SIG-M5 (cell line): ENCODE measurements around the gene PYDC2.
"Not testable (repeated sequence)": the region's sequence is repeated elsewhere in the genome, so short reads cannot be mapped to it uniquely, and the experiment has no call there.

Experiments
- DNase-seq: peaks from one replicate; lab custom pipeline; 2025; lab: John Stamatoyannopoulos, UW

PYDC2 gene

GRCh38 chr3:191470080-191470479, 9.1 kb downstream of the PYDC2 start:
- DNase-seq = no peak

- no peak for DNase-seq
Measured at GRCh38 chr3:191470545-191470944, 9.6 kb downstream of the PYDC2 start.

GRCh38 chr3:191473661-191474198, 12.8 kb downstream of the PYDC2 start:
- no peak for DNase-seq

GRCh38 chr3:191476066-191476772, 15.3 kb downstream of the PYDC2 start:
- no peak for DNase-seq

- not testable (repeated sequence) for DNase-seq
Measured at GRCh38 chr3:191483994-191484393, 23.0 kb downstream of the PYDC2 start.

- no peak for DNase-seq
Measured at GRCh38 chr3:191484461-191484860, 23.5 kb downstream of the PYDC2 start.

GRCh38 chr3:191492601-191493000, 31.6 kb downstream of the PYDC2 start:
- no peak for DNase-seq

- no peak for DNase-seq
Measured at GRCh38 chr3:191493336-191493735, 32.4 kb downstream of the PYDC2 start.

- DNase-seq = no peak
Measured at GRCh38 chr3:191499307-191500080, 38.5 kb downstream of the PYDC2 start.

- no peak for DNase-seq
Measured at GRCh38 chr3:191500892-191501291, 39.9 kb downstream of the PYDC2 start.

GRCh38 chr3:191502583-191502982, 41.6 kb downstream of the PYDC2 start:
- DNase-seq = no peak

GRCh38 chr3:191509078-191509477, 48.1 kb downstream of the PYDC2 start:
- no peak for DNase-seq
